Large intestine (tissue), 1 donor: Measurements from ENCODE around the gene LPAR4. TPM values are rescaled to one million over a fixed set of nuclear protein-coding genes. Genes with fewer than 3 reads are reported as not detected.

Experiments used
- polyA plus RNA-seq: library from polyadenylated mRNA; unstranded; fragments of 120-200 nt; gene quantifications from one replicate; pipeline ENCODE4 v1.2.1, GENCODE V29; 2013

Gene LPAR4
- polyA plus RNA-seq, 1 donor, result 3.6 TPM

Other genes with a start within 250 kb of the LPAR4 start
- gene RTL3, start 88.4 kb upstream of the LPAR4 start, polyA plus RNA-seq, result 0.48 TPM
- gene P2RY10, start 197.7 kb downstream of the LPAR4 start, polyA plus RNA-seq, result 1.2 TPM